GM21619 (cell line): ENCODE measurements around the gene KCNK18.

Experiments
- ATAC-seq: cut with Tn5 transposase; IDR thresholded peaks from one replicate; pipeline ENCODE4 v1.9.1; 2021; ENCODE audit not compliant: unreplicated experiment

Gene KCNK18

DNA sequence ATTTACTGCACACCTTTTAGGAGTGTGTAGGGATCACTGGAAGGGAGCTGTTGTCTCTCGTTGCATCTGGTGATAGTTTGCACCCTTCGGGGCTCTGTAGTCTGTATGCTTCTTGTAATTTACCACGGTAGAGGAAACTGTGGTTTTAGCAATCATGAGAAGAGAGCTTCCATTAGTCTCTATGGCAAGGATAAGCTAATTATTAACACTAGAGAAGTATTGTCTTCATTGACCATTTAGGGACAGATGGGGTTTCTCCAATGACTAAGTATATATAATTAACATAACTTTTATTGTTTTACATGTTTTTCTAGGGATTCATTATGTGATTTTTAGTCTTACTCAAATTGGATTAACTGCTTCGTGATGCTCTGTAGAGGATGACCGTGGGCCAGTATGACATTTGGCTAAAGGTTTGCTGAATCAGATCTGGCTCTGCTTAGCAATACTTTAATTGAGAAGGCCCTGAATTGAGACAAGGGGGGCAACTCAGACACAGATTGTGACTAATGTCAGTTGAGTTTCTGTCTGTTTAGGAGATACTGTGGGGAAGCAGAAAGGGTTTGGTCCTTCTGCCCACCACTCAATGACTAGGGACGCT lies 52.3 kb downstream of the KCNK18 start:
- peak; percentile 69 for ATAC-seq

- ATAC-seq = no peak
Observed at GRCh38 chr10:117250411-117250810, 53.1 kb downstream of the KCNK18 start.

DNA sequence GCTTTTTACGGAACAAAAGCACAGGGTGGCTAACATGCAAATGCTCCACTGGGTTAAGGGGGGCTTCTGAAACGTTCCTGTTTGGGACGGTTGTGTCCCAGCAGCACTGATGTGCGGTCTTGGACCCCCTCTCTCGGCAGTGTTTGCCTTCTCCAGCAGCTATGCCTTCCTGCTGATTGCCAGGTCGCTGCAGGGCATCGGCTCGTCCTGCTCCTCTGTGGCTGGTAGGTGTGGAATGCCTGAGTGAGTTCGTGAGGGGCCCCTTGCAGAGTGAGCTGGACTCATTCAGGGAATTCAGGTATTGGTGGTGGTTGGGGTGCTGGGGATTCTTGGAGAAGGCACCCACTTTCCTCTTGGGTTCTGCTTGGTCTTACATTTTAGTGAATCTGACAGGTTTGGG lies 56.6 kb downstream of the KCNK18 start:
- ATAC-seq = no peak

DNA sequence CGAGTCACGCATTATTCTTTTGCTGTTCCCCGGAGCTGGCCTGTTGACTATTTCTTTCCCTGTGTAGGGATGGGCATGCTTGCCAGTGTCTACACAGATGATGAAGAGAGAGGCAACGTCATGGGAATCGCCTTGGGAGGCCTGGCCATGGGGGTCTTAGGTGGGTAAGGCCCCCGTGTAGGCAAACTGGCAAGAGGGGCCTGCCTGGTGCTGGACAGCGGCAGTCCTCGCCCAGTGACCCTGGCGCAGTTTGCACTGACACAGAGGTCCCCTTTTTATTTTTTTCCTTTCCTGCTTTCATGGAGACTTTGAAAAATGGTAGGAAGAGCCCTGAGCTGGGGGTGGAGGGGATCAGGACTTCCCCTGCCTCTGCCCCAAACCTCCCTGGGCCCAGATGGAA lies 57.0 kb downstream of the KCNK18 start:
- no peak for ATAC-seq

DNA sequence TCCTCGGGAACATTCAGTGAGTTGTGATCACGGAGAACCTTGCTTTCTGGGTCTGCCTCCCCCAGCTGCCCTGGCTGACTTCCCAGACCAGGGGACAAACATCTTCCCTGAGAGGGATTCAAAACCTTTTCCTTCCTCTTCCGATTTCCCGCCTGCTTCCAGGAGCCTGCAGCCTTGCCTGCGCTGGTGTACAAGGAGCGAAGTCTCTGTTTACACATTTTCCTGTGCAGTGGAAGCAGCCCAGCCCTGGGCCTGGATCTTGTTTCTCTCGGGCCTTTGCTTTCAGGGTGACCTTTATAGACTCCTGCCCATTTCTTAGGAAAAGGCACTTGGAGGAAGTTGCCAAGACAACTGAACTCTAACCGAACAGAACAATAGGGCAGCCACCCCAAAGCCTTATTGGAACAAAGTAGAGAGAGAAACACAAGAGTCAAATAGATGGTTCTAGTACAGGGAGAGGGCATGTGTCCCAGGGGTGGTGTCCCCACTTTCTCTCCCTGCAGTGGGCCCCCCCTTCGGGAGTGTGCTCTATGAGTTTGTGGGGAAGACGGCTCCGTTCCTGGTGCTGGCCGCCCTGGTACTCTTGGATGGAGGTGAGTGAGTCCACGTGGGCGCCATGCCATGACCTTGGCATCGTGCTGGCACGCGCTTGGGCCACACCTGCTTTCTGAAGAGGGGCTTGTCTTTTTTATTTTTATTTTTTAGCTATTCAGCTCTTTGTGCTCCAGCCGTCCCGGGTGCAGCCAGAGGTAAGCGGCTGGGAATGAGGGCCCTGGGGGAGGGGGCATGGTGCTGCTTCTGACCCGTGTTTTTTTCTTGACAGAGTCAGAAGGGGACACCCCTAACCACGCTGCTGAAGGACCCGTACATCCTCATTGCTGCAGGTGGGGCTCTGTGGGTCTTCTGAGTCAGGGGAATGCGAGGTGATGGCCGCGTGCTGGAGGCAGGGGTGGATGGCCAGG lies 57.8 kb downstream of the KCNK18 start:
- ATAC-seq = no peak

DNA sequence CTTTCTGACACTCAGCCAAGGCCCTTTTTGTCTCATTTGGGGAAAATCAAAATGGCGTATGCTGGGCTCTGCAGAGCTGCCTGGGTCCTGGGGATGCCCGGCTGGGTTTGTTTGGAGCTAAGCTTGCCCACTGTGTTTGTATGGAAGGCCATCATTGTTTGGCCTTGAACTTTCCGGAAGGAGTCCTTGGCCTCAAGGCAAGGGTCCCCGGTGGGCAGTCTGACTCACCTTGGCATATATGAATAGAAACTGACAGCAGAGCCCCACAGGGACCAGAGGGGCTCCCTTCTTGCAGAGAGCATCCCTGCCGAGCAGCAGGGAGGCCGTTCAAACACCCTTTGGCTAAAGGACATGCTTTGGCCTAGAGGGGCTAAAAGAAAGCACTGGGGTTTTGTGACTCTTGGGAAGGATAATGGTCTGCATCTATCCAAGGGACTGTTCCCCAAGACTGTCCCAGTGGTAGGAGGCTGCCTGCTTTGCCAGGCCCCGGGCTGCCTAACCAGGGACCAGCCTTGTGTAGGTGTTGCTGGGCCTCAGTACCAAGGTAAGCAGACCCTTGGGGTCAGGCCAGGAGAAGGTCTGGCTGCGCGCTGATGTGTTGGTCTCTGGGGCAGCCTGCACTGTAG lies 58.7 kb downstream of the KCNK18 start:
- ATAC-seq = no peak

DNA sequence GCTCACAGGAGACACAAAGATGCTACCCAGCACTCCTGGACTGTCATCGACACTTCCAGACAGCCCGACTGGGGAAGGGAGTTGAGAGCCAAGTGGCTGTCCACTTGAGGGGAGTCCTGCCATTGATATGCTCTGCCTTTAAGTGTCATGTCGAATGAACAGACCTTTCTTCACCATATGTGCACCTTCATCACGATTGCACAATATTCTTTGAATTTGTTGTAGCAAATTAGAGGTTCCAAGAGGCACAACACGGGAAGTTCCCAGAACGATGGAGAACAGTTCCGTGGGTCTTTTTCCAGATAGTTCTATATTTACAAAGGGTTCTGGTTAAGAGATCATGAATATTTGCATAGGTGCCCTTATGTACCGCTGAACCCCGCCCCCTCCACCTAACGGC lies 59.6 kb downstream of the KCNK18 start:
- ATAC-seq = no peak

DNA sequence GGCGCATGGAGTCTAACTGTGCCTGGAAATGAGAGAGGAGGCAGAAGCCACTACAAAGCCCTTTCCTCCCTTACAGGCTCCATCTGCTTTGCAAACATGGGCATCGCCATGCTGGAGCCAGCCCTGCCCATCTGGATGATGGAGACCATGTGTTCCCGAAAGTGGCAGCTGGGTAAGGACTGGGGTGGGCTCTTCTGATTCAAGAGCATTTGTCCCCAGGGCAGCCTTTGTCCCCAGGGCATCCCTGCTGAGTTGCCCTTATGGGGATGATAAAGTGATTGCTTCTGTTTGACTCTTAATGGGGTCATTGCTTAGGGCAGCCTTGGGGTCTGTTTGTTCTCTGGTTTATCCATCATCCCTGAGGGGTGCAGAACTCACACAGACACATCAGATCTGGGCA lies 60.4 kb downstream of the KCNK18 start:
- no peak for ATAC-seq

- ATAC-seq = no peak
Observed at GRCh38 chr10:117259279-117259678, 62.0 kb downstream of the KCNK18 start.
